ENCODE results near the gene FAM171A2. TPM values are rescaled to one million over a fixed set of nuclear protein-coding genes. Genes with fewer than 3 reads are reported as not detected.
A peak's percentile ranks its signal among the peaks of the same experiment; 100 is the strongest.

Gene FAM171A2
- total RNA-seq, 1 experiment from 2014 or later, result 27.5 TPM

DNA sequence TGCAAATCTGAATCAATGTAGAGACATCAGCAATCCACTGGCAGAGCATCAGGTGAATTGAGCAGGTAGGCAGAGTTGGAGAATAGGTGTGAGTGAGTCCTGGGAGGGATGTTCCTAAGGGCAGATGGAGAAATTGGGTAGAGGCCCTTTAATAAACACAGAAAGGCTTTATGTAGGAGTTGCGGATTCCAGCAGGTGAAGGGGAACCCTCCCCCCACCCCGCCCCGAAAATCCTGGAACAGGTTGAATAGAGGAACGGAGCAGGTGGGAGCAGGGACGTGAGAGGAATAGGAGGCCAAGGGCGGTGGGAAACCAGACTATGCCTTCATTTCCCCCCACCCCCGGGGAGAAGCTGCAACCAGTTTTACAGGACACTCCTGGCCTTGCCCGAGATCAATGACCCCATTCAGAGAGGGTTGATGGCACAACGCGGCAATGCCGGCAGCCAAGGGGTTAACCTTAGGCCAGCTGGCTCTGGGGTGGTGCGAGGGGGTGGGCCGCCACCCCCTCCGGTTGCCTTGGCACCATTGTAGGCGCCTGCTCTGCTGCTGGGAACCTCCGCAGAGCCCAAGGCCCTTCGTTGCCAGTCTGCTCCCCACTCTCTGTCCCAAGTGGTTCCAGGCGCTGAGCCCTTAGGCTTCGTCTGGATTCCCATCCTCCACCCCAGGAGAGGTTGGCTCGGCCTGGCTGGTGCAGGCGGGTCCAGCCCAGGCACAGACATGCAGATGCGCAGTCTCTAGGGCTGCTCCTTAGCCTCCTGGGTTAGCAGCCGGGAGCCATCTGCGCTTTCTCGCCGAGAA lies 56.1 kb downstream of the FAM171A2 start:
- H2AFZ ChIP-seq (ENCODE audit: low read length), result no peak overlapping the region
- peaks cover 18% of the 10 kb centered on the region for H3K27me3 Mint-ChIP-seq (ENCODE audit: low read depth)
- no peak overlapping the region for H3K9ac ChIP-seq (ENCODE audit: extremely low read depth, insufficient read length, low read length)
- peaks cover 9% of the 10 kb centered on the region for H3K23me2 ChIP-seq (ENCODE audit: insufficient read length, low read depth, low read length, poor library complexity, severe bottlenecking)
- H3K79me2 ChIP-seq (ENCODE audit: insufficient read depth, low read length), result no peaks in the 10 kb centered on the region
- H3K36me3 Mint-ChIP-seq (ENCODE audit: insufficient read depth in 1 of 3, low read depth in 3 of 3), result peaks cover 0 to 7% (median 5%) of the 10 kb centered on the region in 3 experiments; a peak in 3 of 7 replicates
- no peak overlapping the region for H2BK120ac ChIP-seq (ENCODE audit: low read depth, low read length, poor library complexity, severe bottlenecking)
- TF ChIP-seq, protein P1, sequence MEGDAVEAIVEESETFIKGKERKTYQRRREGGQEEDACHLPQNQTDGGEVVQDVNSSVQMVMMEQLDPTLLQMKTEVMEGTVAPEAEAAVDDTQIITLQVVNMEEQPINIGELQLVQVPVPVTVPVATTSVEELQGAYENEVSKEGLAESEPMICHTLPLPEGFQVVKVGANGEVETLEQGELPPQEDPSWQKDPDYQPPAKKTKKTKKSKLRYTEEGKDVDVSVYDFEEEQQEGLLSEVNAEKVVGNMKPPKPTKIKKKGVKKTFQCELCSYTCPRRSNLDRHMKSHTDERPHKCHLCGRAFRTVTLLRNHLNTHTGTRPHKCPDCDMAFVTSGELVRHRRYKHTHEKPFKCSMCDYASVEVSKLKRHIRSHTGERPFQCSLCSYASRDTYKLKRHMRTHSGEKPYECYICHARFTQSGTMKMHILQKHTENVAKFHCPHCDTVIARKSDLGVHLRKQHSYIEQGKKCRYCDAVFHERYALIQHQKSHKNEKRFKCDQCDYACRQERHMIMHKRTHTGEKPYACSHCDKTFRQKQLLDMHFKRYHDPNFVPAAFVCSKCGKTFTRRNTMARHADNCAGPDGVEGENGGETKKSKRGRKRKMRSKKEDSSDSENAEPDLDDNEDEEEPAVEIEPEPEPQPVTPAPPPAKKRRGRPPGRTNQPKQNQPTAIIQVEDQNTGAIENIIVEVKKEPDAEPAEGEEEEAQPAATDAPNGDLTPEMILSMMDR (conservative IDR thresholded peaks at IDR 0.05), result no peak
- H3K9me3 ChIP-seq (ENCODE audit: control insufficient read depth, low read depth, low read length), result no peaks in the 10 kb centered on the region
- no peak overlapping the region for H2AK5ac ChIP-seq (ENCODE audit: insufficient read length, low read length)
- no peak overlapping the region for H4K8ac ChIP-seq (replicated peaks; ENCODE audit: insufficient read length, low read depth, low read length)
- DNase-seq, result peak; percentile 90
- no peak overlapping the region for H2BK15ac ChIP-seq (ENCODE audit: low read depth, low read length)
- no peak overlapping the region for H2BK20ac ChIP-seq (ENCODE audit: low read depth, low read length, poor library complexity, severe bottlenecking)
- no peak overlapping the region for H3K56ac ChIP-seq (ENCODE audit: insufficient read length, low read depth, low read length)
- H3K27ac Mint-ChIP-seq, result peak overlapping the region in 1 of 3 experiments; percentile 76; a peak in 2 of 7 replicates
- H2BK12ac ChIP-seq (ENCODE audit: insufficient read length, low read depth, low read length), result no peak overlapping the region
- no peak overlapping the region for H3K4ac ChIP-seq (ENCODE audit: low read depth, low read length)
- no peak overlapping the region for H3K27ac ChIP-seq (ENCODE audit: insufficient read length, low read depth, low read length)
- H3K79me1 ChIP-seq (ENCODE audit: insufficient read depth, low read depth, low read length, poor library complexity, severe bottlenecking), result no peaks in the 10 kb centered on the region
- H3K27me3 ChIP-seq (ENCODE audit: insufficient read depth, low read length), result no peaks in the 10 kb centered on the region; the same call in 1 of the 2 replicates
- no peaks in the 10 kb centered on the region for H4K20me1 ChIP-seq (ENCODE audit: control insufficient read depth, insufficient read depth, insufficient read length)
- H3K23ac ChIP-seq (ENCODE audit: insufficient read length, low read depth, low read length), result no peak overlapping the region
- peak overlapping the region; percentile 41 for H3K18ac ChIP-seq (ENCODE audit: insufficient read length, low read depth, low read length)
- H3K9me3 Mint-ChIP-seq, result no peaks in the 10 kb centered on the region
- no peak overlapping the region for H2BK5ac ChIP-seq (ENCODE audit: insufficient read length, low read length)
- no peak overlapping the region for H3T11ph ChIP-seq (ENCODE audit: low read length)
- no peak overlapping the region for H3K14ac ChIP-seq (ENCODE audit: insufficient read depth, low read length)
- H4K5ac ChIP-seq (ENCODE audit: insufficient read length, low read depth, low read length), result no peak overlapping the region
- peaks cover 7% of the 10 kb centered on the region; the same call in 1 of the 2 replicates for H3K4me1 ChIP-seq (ENCODE audit: insufficient read depth, low read length)
- H3K4me3 Mint-ChIP-seq, result peak overlapping the region; percentile 67 to 78
- peaks cover 34 to 45% of the 10 kb centered on the region in 2 experiments for H3K4me1 Mint-ChIP-seq
- WGBS (ENCODE audit: extremely low coverage, insufficient read length, low lambda C conversion rate), result no CpG with 5 or more reads among the region's 26 CpGs
- H4K91ac ChIP-seq (ENCODE audit: insufficient read length, low read depth, low read length), result no peak overlapping the region
- H3K4me2 ChIP-seq (ENCODE audit: insufficient read depth, insufficient read length, low read length), result peak overlapping the region; percentile 75

Data from H9 (cell line).